GM12874 (cell line): ENCODE results near the gene RNF133.

Experiments
- TF ChIP-seq, protein P1 (sequence below): IDR thresholded peaks from 2 replicates; pipeline ENCODE4 v1.5.1; 2011; ENCODE audit warnings: low read depth, mild to moderate bottlenecking, control low read depth, low read length, moderate library complexity; ENCODE audit not compliant: insufficient read depth

RNF133 gene

DNA sequence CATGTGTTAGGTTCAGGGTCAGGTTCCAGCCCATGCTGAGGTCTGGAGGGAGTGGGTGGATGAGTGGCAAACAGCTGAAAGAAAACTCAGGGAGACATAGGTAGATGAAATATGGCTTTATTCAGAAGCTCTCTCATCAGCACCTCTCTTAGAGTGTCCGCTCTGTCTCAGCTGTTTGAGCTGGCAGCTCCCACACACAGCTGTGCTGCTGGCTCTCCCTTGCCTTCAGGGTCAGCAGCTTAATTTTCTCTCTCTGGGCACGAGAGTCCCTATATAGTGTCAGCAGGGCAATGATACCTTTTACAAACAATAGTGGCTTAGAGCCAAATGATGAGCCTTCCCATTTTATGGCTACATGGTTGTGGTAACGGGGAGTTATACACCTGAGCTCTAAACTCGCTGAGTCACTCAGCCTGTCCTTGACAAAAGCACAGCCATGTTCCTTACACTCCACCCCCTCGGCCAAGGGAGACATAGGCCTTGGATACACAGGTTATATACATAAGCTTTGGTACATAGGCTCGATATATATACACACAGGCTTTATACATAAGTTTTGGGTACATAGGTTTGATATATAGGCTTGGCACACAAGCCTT, 10.4 kb downstream of the RNF133 start:
- TF ChIP-seq, protein P1, sequence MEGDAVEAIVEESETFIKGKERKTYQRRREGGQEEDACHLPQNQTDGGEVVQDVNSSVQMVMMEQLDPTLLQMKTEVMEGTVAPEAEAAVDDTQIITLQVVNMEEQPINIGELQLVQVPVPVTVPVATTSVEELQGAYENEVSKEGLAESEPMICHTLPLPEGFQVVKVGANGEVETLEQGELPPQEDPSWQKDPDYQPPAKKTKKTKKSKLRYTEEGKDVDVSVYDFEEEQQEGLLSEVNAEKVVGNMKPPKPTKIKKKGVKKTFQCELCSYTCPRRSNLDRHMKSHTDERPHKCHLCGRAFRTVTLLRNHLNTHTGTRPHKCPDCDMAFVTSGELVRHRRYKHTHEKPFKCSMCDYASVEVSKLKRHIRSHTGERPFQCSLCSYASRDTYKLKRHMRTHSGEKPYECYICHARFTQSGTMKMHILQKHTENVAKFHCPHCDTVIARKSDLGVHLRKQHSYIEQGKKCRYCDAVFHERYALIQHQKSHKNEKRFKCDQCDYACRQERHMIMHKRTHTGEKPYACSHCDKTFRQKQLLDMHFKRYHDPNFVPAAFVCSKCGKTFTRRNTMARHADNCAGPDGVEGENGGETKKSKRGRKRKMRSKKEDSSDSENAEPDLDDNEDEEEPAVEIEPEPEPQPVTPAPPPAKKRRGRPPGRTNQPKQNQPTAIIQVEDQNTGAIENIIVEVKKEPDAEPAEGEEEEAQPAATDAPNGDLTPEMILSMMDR: no peak

DNA sequence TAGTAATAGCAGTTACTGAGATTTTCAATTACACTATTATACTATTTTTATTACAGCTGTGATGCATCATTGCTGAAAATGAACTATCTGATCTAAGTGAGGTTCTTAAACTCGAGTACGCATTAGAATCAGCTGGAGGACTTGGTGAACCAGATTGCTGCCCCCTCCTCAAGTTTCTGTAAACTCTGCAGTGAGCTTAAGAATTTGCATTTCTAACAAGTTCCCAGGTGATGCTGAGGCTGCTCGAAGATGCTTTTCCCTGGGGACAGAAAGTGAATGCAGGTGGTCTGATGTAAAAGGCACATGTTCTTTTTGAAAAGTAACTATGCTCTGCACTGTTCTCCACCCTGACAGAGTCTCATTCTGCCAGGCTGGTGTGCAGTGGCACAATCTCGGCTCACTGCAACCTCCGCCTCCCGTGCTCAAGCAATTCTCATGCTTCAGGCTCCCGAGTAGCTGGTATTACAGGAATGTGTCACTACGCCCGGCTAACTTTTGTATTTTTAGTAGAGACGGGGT, 12.5 kb downstream of the RNF133 start:
- TF ChIP-seq, protein P1: no peak

DNA sequence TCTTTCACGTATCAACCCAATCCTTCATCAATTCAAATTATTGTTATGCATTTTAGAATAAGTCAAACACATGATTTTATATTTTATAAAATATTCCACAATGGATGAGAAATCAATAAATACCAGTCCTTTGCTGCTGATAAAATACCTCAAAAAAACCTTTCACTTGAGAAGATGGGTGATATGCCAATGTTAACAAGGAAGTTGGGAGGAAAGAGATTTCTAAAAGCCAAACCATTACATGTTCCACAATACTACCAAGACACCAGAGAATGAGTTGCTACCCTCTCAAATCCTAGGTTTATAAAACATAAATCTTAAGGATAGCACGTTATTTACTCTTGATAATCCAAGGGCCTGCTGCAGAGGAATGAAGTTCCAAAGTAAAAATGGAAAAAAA, 14.4 kb downstream of the RNF133 start:
- TF ChIP-seq, protein P1: no peak

DNA sequence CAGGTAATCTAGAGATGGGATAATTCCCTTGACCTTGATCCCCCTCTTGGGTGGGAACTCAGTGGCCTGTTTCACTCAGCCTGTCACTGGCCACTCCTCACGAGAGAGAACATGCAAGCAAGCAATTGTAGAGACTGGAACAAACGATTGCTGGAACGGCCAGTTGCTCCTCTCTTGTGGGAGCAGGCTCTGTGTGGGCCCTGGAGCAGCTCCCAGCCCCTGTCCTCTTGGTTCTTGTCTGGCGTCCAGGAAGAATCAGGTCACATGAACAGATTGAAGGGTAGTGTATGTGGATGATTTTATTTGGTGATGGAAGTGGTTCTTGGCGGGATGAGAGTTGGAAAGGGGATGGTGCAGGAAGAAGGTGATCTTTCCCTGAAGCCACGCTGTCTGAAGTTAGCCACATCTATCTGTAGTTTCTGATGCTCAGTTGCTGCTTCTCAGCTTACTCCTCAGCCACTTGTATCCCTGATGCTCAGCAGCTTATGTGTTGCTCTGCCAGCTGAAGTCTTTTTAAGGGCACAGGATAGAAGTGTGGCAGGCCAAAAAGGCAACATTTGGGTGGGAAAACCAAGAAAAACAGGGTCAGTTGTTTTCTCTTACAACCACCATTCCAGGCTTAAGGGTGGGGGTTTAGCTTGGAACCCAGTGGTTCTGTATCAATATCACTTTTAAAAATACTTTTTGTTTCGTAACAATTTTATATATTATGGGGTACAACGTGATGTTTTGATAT, 15.9 kb downstream of the RNF133 start:
- TF ChIP-seq, protein P1: no peak

DNA sequence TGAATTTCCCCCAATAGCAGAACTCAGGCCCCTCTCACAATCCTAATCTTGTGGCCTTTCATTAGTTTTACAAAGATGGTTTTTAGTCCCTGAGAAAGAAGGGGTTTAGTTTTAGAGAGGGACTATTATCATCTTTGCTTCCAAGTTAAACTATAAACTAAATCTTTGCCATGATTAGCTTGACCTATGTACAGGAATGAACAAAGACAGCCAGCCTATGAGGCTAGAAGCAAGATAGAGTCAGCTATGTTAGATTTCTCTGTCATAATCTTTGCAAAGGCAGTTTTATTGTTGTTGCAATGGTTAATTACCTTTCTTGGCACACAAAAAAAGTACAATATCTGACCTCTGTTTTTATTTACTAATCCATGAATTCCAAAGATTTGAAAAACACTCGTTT, 19.1 kb downstream of the RNF133 start:
- TF ChIP-seq, protein P1: no peak

DNA sequence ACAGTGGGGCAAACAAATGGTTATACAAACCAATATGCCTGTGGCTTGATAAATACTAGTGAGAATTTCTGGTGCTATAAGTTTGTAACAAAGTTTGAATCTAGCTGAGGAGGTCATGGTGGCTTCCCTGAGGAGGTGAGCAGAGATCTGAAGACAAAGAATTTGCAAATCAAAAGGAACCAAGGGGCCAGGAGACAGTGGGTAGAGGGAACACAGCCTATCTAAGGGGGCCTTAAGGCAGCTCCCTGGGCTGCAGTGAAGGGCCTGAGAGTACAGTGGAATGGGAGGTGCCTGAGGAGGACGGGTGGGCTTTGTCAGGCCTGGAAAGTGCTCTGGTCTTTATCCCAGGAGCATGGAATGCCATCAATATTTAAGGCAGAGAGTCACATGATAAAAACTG, 21.8 kb downstream of the RNF133 start:
- TF ChIP-seq, protein P1: no peak

DNA sequence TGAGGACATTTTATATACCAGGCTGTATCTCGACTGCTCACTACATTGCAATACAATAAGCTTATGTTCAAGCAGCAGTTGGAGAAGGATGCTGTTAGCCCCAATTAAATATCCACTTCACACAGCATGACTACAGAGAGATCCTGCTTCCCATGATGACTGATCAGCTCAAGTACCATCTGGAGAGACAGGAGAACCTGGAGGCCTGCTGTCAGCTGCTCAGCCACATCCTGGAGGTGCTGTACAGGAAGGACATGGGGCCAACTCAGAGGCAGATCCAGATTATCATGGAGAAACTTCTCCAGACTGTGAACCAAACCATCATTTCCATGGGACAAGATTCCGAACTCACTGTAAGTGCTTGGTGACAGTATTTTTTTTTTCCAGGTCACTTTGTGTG, 22.5 kb downstream of the RNF133 start:
- TF ChIP-seq, protein P1: no peak
